NK-92 treated with Interleukin-12 subunit alpha and Interleukin-12 subunit beta, amount 100 ng/mL, for 24 hours (cell line): Measurements from ENCODE around the gene SLC24A4.
"Not testable (repeated sequence)": the region's sequence is repeated elsewhere in the genome, so short reads cannot be mapped to it uniquely, and the experiment has no call there.

ENCODE experiments used
- DNase-seq: peaks from one replicate; lab custom pipeline; 2025; lab: John Stamatoyannopoulos, UW

Gene SLC24A4

GRCh38 chr14:92520102-92521057, 197.4 kb downstream of the SLC24A4 start:
- DNase-seq: peak; percentile 49

GRCh38 chr14:92521058-92521415, 198.1 kb downstream of the SLC24A4 start:
- no peak for DNase-seq

- DNase-seq: no peak
Measured at GRCh38 chr14:92523752-92524151, 200.8 kb downstream of the SLC24A4 start.

- DNase-seq: no peak
Measured at GRCh38 chr14:92524602-92525185, 201.7 kb downstream of the SLC24A4 start.

- DNase-seq: no peak
Measured at GRCh38 chr14:92525322-92526095, 202.5 kb downstream of the SLC24A4 start.

GRCh38 chr14:92527721-92528120, 204.8 kb downstream of the SLC24A4 start:
- DNase-seq: no peak

- no peak for DNase-seq
Measured at GRCh38 chr14:92528486-92529100, 205.6 kb downstream of the SLC24A4 start.

GRCh38 chr14:92529903-92530302, 206.9 kb downstream of the SLC24A4 start:
- no peak for DNase-seq

GRCh38 chr14:92531106-92531873, 208.3 kb downstream of the SLC24A4 start:
- peak; percentile 90 for DNase-seq

- no peak for DNase-seq
Measured at GRCh38 chr14:92532490-92533163, 209.7 kb downstream of the SLC24A4 start.

- DNase-seq: no peak
Measured at GRCh38 chr14:92534932-92535643, 212.1 kb downstream of the SLC24A4 start.

- DNase-seq: not testable (repeated sequence)
Measured at GRCh38 chr14:92536231-92536630, 213.3 kb downstream of the SLC24A4 start.

GRCh38 chr14:92538412-92538985, 215.5 kb downstream of the SLC24A4 start:
- DNase-seq: no peak

- no peak for DNase-seq
Measured at GRCh38 chr14:92539419-92539818, 216.5 kb downstream of the SLC24A4 start.

GRCh38 chr14:92539875-92540274, 216.9 kb downstream of the SLC24A4 start:
- DNase-seq: no peak

GRCh38 chr14:92540472-92541048, 217.6 kb downstream of the SLC24A4 start:
- no peak for DNase-seq

GRCh38 chr14:92542766-92543554, 220.0 kb downstream of the SLC24A4 start:
- no peak for DNase-seq

GRCh38 chr14:92544051-92544720, 221.2 kb downstream of the SLC24A4 start:
- no peak for DNase-seq
